Parathyroid adenoma (tissue), 2 donors: ENCODE measurements around the gene DMXL1.

Experiments
- H2AFZ ChIP-seq: fragments of 300-600 bp; sonication (generic); one replicate; pipeline ENCODE4 v1.7.0; 2017; ENCODE audit warnings: antibody characterized with exemption, mild to moderate bottlenecking
- H3K27ac ChIP-seq: fragments of 300-600 bp; sonication (generic); one replicate; pipeline ENCODE4 v1.7.0; 2017
- H3K27me3 ChIP-seq: fragments of 300-600 bp; sonication (generic); one replicate; pipeline ENCODE4 v1.7.0; 2017; ENCODE audit warnings: low read length; ENCODE audit not compliant: control insufficient read depth, insufficient read depth
- H3K36me3 ChIP-seq: fragments of 300-600 bp; sonication (generic); one replicate; pipeline ENCODE4 v1.7.0; 2017; ENCODE audit warnings: low read length; ENCODE audit not compliant: control insufficient read depth, insufficient read depth
- H3K4me1 ChIP-seq: fragments of 300-600 bp; sonication (generic); one replicate; pipeline ENCODE4 v1.7.0; 2017; ENCODE audit warnings: control low read depth
- H3K4me2 ChIP-seq: fragments of 300-600 bp; sonication (generic); one replicate; pipeline ENCODE4 v1.7.0; 2017; ENCODE audit warnings: low read length
- H3K4me3 ChIP-seq: fragments of 300-600 bp; sonication (generic); one replicate; pipeline ENCODE4 v1.7.0; 2017; ENCODE audit warnings: low read depth, low read length
- H3K79me2 ChIP-seq: fragments of 300-600 bp; sonication (generic); one replicate; pipeline ENCODE4 v1.7.0; 2017; ENCODE audit warnings: control low read depth
- H3K9ac ChIP-seq: fragments of 300-600 bp; sonication (generic); one replicate; pipeline ENCODE4 v1.7.0; 2017; ENCODE audit warnings: mild to moderate bottlenecking
- H3K9me3 ChIP-seq: fragments of 300-600 bp; sonication (generic); one replicate; pipeline ENCODE4 v1.7.0; 2017; ENCODE audit warnings: low read length; ENCODE audit not compliant: control insufficient read depth
- CTCF ChIP-seq: fragments of 300-600 bp; sonication (generic); IDR thresholded peaks from one replicate; pipeline ENCODE4 v1.7.0; 2017; ENCODE audit warnings: antibody characterized with exemption, mild to moderate bottlenecking
- donor health status: primary hyperparathyroidism.

DMXL1 gene

GRCh38 chr5:119287547-119288111 lies 216.7 kb downstream of the DMXL1 start:
- H3K4me1 ChIP-seq = peaks cover 4% of the 10 kb centered on the region

GRCh38 chr5:119288379-119289033 lies 217.6 kb downstream of the DMXL1 start:
- Histone ChIP-seq H2AFZ (no peak overlapping the region), H3K9ac (no peak overlapping the region), H3K27me3 (no peaks in the 10 kb centered on the region), H3K79me2 (no peaks in the 10 kb centered on the region), H3K9me3 (no peaks in the 10 kb centered on the region), H3K36me3 (no peaks in the 10 kb centered on the region), H3K4me3 (no peak overlapping the region), H3K27ac (no peak overlapping the region), H3K4me1 (peaks cover 4% of the 10 kb centered on the region), H3K4me2 (no peak overlapping the region)
- TF ChIP-seq CTCF = no peak

More at GRCh38 chr5:119287547-119288111, 216.7 kb downstream of the DMXL1 start:
- TF ChIP-seq CTCF = no peak
- Histone ChIP-seq H3K4me2 (no peak overlapping the region), H3K36me3 (no peaks in the 10 kb centered on the region), H3K9ac (no peak overlapping the region), H3K4me3 (no peak overlapping the region), H3K27me3 (no peaks in the 10 kb centered on the region), H3K27ac (no peak overlapping the region), H2AFZ (no peak overlapping the region), H3K79me2 (no peaks in the 10 kb centered on the region), H3K9me3 (no peaks in the 10 kb centered on the region)

- H3K27ac ChIP-seq = no peak overlapping the region
- TF ChIP-seq CTCF = no peak
- peaks cover 4% of the 10 kb centered on the region for H3K4me1 ChIP-seq
- no peak overlapping the region for H3K9ac ChIP-seq
- H3K79me2 ChIP-seq = no peaks in the 10 kb centered on the region
- H2AFZ ChIP-seq = no peak overlapping the region
- no peaks in the 10 kb centered on the region for H3K36me3 ChIP-seq
- H3K4me3 ChIP-seq = no peak overlapping the region
- H3K9me3 ChIP-seq = no peaks in the 10 kb centered on the region
- H3K4me2 ChIP-seq = no peak overlapping the region
- H3K27me3 ChIP-seq = no peaks in the 10 kb centered on the region
Measured at GRCh38 chr5:119289438-119290044, 218.7 kb downstream of the DMXL1 start.

- H3K4me1 ChIP-seq = peaks cover 3% of the 10 kb centered on the region
- H3K79me2 ChIP-seq = no peaks in the 10 kb centered on the region
- H3K9ac ChIP-seq = no peak overlapping the region
- H2AFZ ChIP-seq = no peak overlapping the region
- no peak for TF ChIP-seq CTCF
- no peaks in the 10 kb centered on the region for H3K36me3 ChIP-seq
- no peak overlapping the region for H3K4me2 ChIP-seq
- H3K27ac ChIP-seq = no peak overlapping the region
- no peaks in the 10 kb centered on the region for H3K9me3 ChIP-seq
- H3K27me3 ChIP-seq = no peaks in the 10 kb centered on the region
- H3K4me3 ChIP-seq = no peak overlapping the region
Measured at GRCh38 chr5:119290161-119290569, 219.3 kb downstream of the DMXL1 start.
